ENCODE measurements around the gene ENG.

ENG gene

GRCh38 chr9:127802576-127803443 lies 51.6 kb downstream of the ENG start, which contains the start of gene FPGS:
FPGS (plus strand) TSS chr9:127802882; CDS start chr9:127802925, 43 bp downstream.
- Histone ChIP-seq H3K36me3 (ENCODE audit: insufficient read depth, low read length) (0 out of 2 replicates have a peak, but pooled peaks cover 8% of the 10 kb centered on the region), H3K4me1 (ENCODE audit: control insufficient read depth, insufficient read depth, low read length, unreplicated experiment) (peaks cover 28% of the 10 kb centered on the region), H2AFZ (ENCODE audit: low read length, unreplicated experiment) (peak within 1 kb of the TSS; percentile 78), H3K27me3 (ENCODE audit: insufficient read depth, low read length) (no peaks in the 10 kb centered on the region), H3K4me3 (ENCODE audit: low read depth, low read length) (peak within 1 kb of the TSS; percentile 79), H3K79me2 (ENCODE audit: control insufficient read depth, insufficient read depth, low read length, unreplicated experiment) (peaks cover 27% of the 10 kb centered on the region), H3K27ac (ENCODE audit: low read depth, low read length) (peak within 1 kb of the TSS; percentile 81)

- Histone ChIP-seq H3K27me3 (ENCODE audit: insufficient read depth, low read length) (no peaks in the 10 kb centered on the region), H3K27ac (ENCODE audit: low read depth, low read length) (peak overlapping the region; percentile 54), H2AFZ (ENCODE audit: low read length, unreplicated experiment) (peak overlapping the region; percentile 78), H3K36me3 (ENCODE audit: insufficient read depth, low read length) (0 out of 2 replicates have a peak, but pooled peaks cover 8% of the 10 kb centered on the region), H3K4me1 (ENCODE audit: control insufficient read depth, insufficient read depth, low read length, unreplicated experiment) (peaks cover 28% of the 10 kb centered on the region), H3K79me2 (ENCODE audit: control insufficient read depth, insufficient read depth, low read length, unreplicated experiment) (peaks cover 25% of the 10 kb centered on the region), H3K4me3 (ENCODE audit: low read depth, low read length) (peak overlapping the region; percentile 79)
Observed at GRCh38 chr9:127801955-127802575, 52.4 kb downstream of the ENG start.

- Histone ChIP-seq H3K4me1 (ENCODE audit: control insufficient read depth, insufficient read depth, low read length, unreplicated experiment) (peaks cover 15% of the 10 kb centered on the region), H3K27me3 (ENCODE audit: insufficient read depth, low read length) (no peaks in the 10 kb centered on the region), H3K79me2 (ENCODE audit: control insufficient read depth, insufficient read depth, low read length, unreplicated experiment) (no peaks in the 10 kb centered on the region), H3K36me3 (ENCODE audit: insufficient read depth, low read length) (peaks cover 3% of the 10 kb centered on the region; the same call in 1 of the 2 replicates), H3K4me3 (ENCODE audit: low read depth, low read length) (no peak overlapping the region), H3K27ac (ENCODE audit: low read depth, low read length) (no peak overlapping the region), H2AFZ (ENCODE audit: low read length, unreplicated experiment) (no peak overlapping the region)
Observed at GRCh38 chr9:127796852-127797370, 57.5 kb downstream of the ENG start.

GRCh38 chr9:127796225-127796813 lies 58.1 kb downstream of the ENG start:
- peaks cover 11% of the 10 kb centered on the region for H3K4me1 ChIP-seq (ENCODE audit: control insufficient read depth, insufficient read depth, low read length, unreplicated experiment)
- H3K79me2 ChIP-seq (ENCODE audit: control insufficient read depth, insufficient read depth, low read length, unreplicated experiment): no peaks in the 10 kb centered on the region
- H3K27me3 ChIP-seq (ENCODE audit: insufficient read depth, low read length): no peaks in the 10 kb centered on the region
- H3K4me3 ChIP-seq (ENCODE audit: low read depth, low read length): no peak overlapping the region
- no peak overlapping the region for H2AFZ ChIP-seq (ENCODE audit: low read length, unreplicated experiment)
- no peak overlapping the region for H3K27ac ChIP-seq (ENCODE audit: low read depth, low read length)
- H3K36me3 ChIP-seq (ENCODE audit: insufficient read depth, low read length): peaks cover 3% of the 10 kb centered on the region; the same call in 1 of the 2 replicates

- Histone ChIP-seq H3K79me2 (ENCODE audit: control insufficient read depth, insufficient read depth, low read length, unreplicated experiment) (peaks cover 12% of the 10 kb centered on the region), H3K36me3 (ENCODE audit: insufficient read depth, low read length) (peaks cover 17% of the 10 kb centered on the region), H2AFZ (ENCODE audit: low read length, unreplicated experiment) (no peak overlapping the region), H3K4me3 (ENCODE audit: low read depth, low read length) (no peak overlapping the region), H3K27me3 (ENCODE audit: insufficient read depth, low read length) (no peaks in the 10 kb centered on the region), H3K27ac (ENCODE audit: low read depth, low read length) (peak overlapping the region; percentile 57; the same call in 1 of the 2 replicates), H3K4me1 (ENCODE audit: control insufficient read depth, insufficient read depth, low read length, unreplicated experiment) (peaks cover 8% of the 10 kb centered on the region)
Observed at GRCh38 chr9:127794001-127794791, 60.3 kb downstream of the ENG start.

GRCh38 chr9:127793093-127793708 lies 61.3 kb downstream of the ENG start:
- Histone ChIP-seq H3K36me3 (ENCODE audit: insufficient read depth, low read length) (peaks cover 21% of the 10 kb centered on the region), H3K27me3 (ENCODE audit: insufficient read depth, low read length) (no peaks in the 10 kb centered on the region), H3K4me1 (ENCODE audit: control insufficient read depth, insufficient read depth, low read length, unreplicated experiment) (peaks cover 8% of the 10 kb centered on the region), H2AFZ (ENCODE audit: low read length, unreplicated experiment) (no peak overlapping the region), H3K4me3 (ENCODE audit: low read depth, low read length) (no peak overlapping the region), H3K79me2 (ENCODE audit: control insufficient read depth, insufficient read depth, low read length, unreplicated experiment) (peaks cover 22% of the 10 kb centered on the region), H3K27ac (ENCODE audit: low read depth, low read length) (peak overlapping the region; percentile 57)

- Histone ChIP-seq H3K36me3 (ENCODE audit: insufficient read depth, low read length) (peaks cover 28% of the 10 kb centered on the region), H3K27me3 (ENCODE audit: insufficient read depth, low read length) (no peaks in the 10 kb centered on the region), H3K27ac (ENCODE audit: low read depth, low read length) (peak overlapping the region; percentile 57; the same call in 1 of the 2 replicates), H3K4me3 (ENCODE audit: low read depth, low read length) (no peak overlapping the region), H2AFZ (ENCODE audit: low read length, unreplicated experiment) (no peak overlapping the region), H3K79me2 (ENCODE audit: control insufficient read depth, insufficient read depth, low read length, unreplicated experiment) (peaks cover 29% of the 10 kb centered on the region), H3K4me1 (ENCODE audit: control insufficient read depth, insufficient read depth, low read length, unreplicated experiment) (peaks cover 12% of the 10 kb centered on the region)
Observed at GRCh38 chr9:127792417-127793031, 61.9 kb downstream of the ENG start.

GRCh38 chr9:127791085-127791484 lies 63.4 kb downstream of the ENG start:
- Histone ChIP-seq H2AFZ (ENCODE audit: low read length, unreplicated experiment) (no peak overlapping the region), H3K36me3 (ENCODE audit: insufficient read depth, low read length) (peaks cover 30% of the 10 kb centered on the region), H3K27ac (ENCODE audit: low read depth, low read length) (no peak overlapping the region), H3K4me3 (ENCODE audit: low read depth, low read length) (no peak overlapping the region), H3K27me3 (ENCODE audit: insufficient read depth, low read length) (no peaks in the 10 kb centered on the region), H3K4me1 (ENCODE audit: control insufficient read depth, insufficient read depth, low read length, unreplicated experiment) (peaks cover 13% of the 10 kb centered on the region), H3K79me2 (ENCODE audit: control insufficient read depth, insufficient read depth, low read length, unreplicated experiment) (peaks cover 43% of the 10 kb centered on the region)

GRCh38 chr9:127790094-127790855 lies 64.2 kb downstream of the ENG start:
- peaks cover 30% of the 10 kb centered on the region for H3K36me3 ChIP-seq (ENCODE audit: insufficient read depth, low read length)
- H3K4me3 ChIP-seq (ENCODE audit: low read depth, low read length): no peak overlapping the region
- H3K27me3 ChIP-seq (ENCODE audit: insufficient read depth, low read length): no peaks in the 10 kb centered on the region
- no peak overlapping the region for H3K27ac ChIP-seq (ENCODE audit: low read depth, low read length)
- no peak overlapping the region for H2AFZ ChIP-seq (ENCODE audit: low read length, unreplicated experiment)
- H3K79me2 ChIP-seq (ENCODE audit: control insufficient read depth, insufficient read depth, low read length, unreplicated experiment): peaks cover 46% of the 10 kb centered on the region
- H3K4me1 ChIP-seq (ENCODE audit: control insufficient read depth, insufficient read depth, low read length, unreplicated experiment): peaks cover 13% of the 10 kb centered on the region
